Fibroblast of lung (primary cell): Measurements from ENCODE around the gene DNMT3B. TPM values are rescaled to one million over a fixed set of nuclear protein-coding genes. Genes with fewer than 3 reads are reported as not detected.
"Not testable (repeated sequence)": the region's sequence is repeated elsewhere in the genome, so short reads cannot be mapped to it uniquely, and the experiment has no call there.

Experiments
- DNase-seq, 2 donors: peaks; one replicate each; pipeline versions ENCODE4 v3.0.0 to v3.0.0-alpha.2; 2010; ENCODE audit warnings: low read depth in 2 of 2
- H2AFZ ChIP-seq: 2 replicates; pipeline ENCODE4 v1.5.1; 2012; ENCODE audit warnings: low read length, control low read depth, inconsistent platforms
- H3K27ac ChIP-seq: 2 replicates; pipeline ENCODE4 v1.5.1; 2011; ENCODE audit warnings: low read length, control low read depth; ENCODE audit not compliant: insufficient read depth
- H3K27me3 ChIP-seq: 2 replicates; pipeline ENCODE4 v1.5.1; 2011; ENCODE audit warnings: mild to moderate bottlenecking, low read length; ENCODE audit not compliant: control insufficient read depth, insufficient read depth
- H3K36me3 ChIP-seq: 2 replicates; pipeline ENCODE4 v1.5.1; 2011; ENCODE audit warnings: low read length; ENCODE audit not compliant: control insufficient read depth, insufficient read depth
- H3K4me1 ChIP-seq: 2 replicates; pipeline ENCODE4 v1.5.1; 2011; ENCODE audit warnings: low read length; ENCODE audit not compliant: control insufficient read depth, insufficient read depth; ENCODE audit errors: extremely low read depth
- H3K4me2 ChIP-seq: 2 replicates; pipeline ENCODE4 v1.5.1; 2011; ENCODE audit warnings: low read length, control low read depth; ENCODE audit not compliant: insufficient read depth; ENCODE audit errors: extremely low read depth
- H3K4me3 ChIP-seq, 4 experiments: fragments of 200-600 bp in 1 of 4; sonication (generic) in 1 of 4; replicated peaks in 1 of 4; 2 replicates each; pipeline ENCODE4 v1.5.1; 2011 to 2016; ENCODE audit warnings: low read length in 4 of 4, low read depth in 3 of 4, mild to moderate bottlenecking in 3 of 4, control low read depth in 2 of 4, inconsistent platforms in 1 of 4, mixed read lengths in 1 of 4; ENCODE audit not compliant: insufficient read depth in 1 of 4; ENCODE audit errors: control extremely low read depth in 1 of 4
- H3K79me2 ChIP-seq: 2 replicates; pipeline ENCODE4 v1.5.1; 2012; ENCODE audit warnings: mild to moderate bottlenecking, low read length, inconsistent platforms; ENCODE audit not compliant: control insufficient read depth, insufficient read depth
- H3K9ac ChIP-seq: 2 replicates; pipeline ENCODE4 v1.5.1; 2011; ENCODE audit warnings: mild to moderate bottlenecking, low read length, control low read depth; ENCODE audit not compliant: insufficient read depth
- H3K9me3 ChIP-seq: 2 replicates; pipeline ENCODE4 v1.5.1; 2012; ENCODE audit warnings: low read depth, low read length; ENCODE audit not compliant: control insufficient read depth, insufficient read depth
- H4K20me1 ChIP-seq: 2 replicates; pipeline ENCODE4 v1.5.1; 2011; ENCODE audit warnings: low read length; ENCODE audit not compliant: control insufficient read depth, insufficient read depth; ENCODE audit errors: extremely low read depth
- EZH2 ChIP-seq: IDR thresholded peaks from 2 replicates; pipeline ENCODE4 v1.5.1; 2012; ENCODE audit warnings: low read length, control low read depth, mild to moderate bottlenecking; ENCODE audit errors: missing control alignments
- polyA plus RNA-seq, 2 donors: library from polyadenylated mRNA; depleted of rRNA in 1 of 2; stranded (reverse) in 1 of 2; unstranded in 1 of 2; fragments of >200 nt; gene quantifications; 2 replicates each; pipeline ENCODE4 v1.2.1, GENCODE V29; 2011 to 2012; ENCODE audit warnings: missing spikeins in 1 of 2
- total RNA-seq: library from RNA; depleted of rRNA; stranded (reverse); fragments of >200 nt; gene quantifications from 2 replicates; pipeline ENCODE4 v1.2.1, GENCODE V29; 2014
- TF ChIP-seq, protein P1 (sequence below), 2 donors: IDR thresholded peaks in 1 of 2; conservative IDR thresholded peaks in 1 of 2; 1 replicate in 1 of 2; 2 replicates in 1 of 2; pipeline ENCODE4 v1.5.1; 2011 to 2012; ENCODE audit warnings: low read length in 2 of 2, control low read depth in 1 of 2, inconsistent platforms in 1 of 2, low read depth in 1 of 2, mild to moderate bottlenecking in 1 of 2

Gene DNMT3B
- total and polyA plus RNA-seq, 2 donors (not counting 1 experiment from before 2014, with no cell fraction given) = 1.1 to 3.1 TPM

DNA sequence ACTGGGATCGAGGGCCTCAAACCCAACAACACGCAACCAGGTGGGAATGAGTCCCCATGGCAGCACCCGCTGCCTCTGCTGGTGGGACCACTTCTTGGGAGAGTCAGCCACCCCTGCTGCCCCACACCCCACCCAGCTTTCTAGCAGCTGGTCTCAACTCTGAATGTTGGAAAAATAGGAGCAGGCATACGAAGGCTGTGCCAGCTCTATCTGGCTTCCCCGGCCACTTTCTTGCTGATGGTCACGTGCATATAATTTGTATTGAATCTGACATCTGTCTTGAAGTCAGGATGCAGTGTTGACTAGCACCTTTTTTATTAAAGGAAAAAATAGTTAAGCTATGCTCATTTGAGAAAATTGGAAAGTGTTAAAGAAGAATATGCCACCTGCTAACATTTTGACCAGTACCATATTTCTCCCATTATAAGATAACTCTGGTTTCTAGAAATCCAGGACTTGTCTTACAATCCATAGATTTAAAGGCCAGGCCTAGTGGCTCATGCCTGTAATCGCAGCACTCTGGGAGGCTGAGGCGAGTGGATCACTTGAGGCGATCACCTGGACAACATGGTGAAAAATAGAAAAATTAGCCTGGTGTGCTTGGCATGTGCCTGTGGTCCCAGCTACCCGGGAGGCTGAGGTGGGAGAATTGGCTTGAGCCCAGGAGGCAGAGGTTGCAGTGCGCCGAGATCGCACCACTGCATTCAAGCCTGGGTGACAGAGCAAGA, 30.7 kb downstream of the DNMT3B start:
- Histone ChIP-seq H3K4me1 (no peaks in the 10 kb centered on the region), H3K9me3 (no peaks in the 10 kb centered on the region), H3K36me3 (peaks cover 7% of the 10 kb centered on the region), H3K9ac (no peak overlapping the region), H4K20me1 (no peaks in the 10 kb centered on the region), H3K79me2 (no peaks in the 10 kb centered on the region), H2AFZ (no peak overlapping the region), H3K27ac (no peak overlapping the region), H3K4me3 (no peak overlapping the region), H3K4me2 (no peak overlapping the region), H3K27me3 (no peaks in the 10 kb centered on the region)
- TF ChIP-seq, protein P1, sequence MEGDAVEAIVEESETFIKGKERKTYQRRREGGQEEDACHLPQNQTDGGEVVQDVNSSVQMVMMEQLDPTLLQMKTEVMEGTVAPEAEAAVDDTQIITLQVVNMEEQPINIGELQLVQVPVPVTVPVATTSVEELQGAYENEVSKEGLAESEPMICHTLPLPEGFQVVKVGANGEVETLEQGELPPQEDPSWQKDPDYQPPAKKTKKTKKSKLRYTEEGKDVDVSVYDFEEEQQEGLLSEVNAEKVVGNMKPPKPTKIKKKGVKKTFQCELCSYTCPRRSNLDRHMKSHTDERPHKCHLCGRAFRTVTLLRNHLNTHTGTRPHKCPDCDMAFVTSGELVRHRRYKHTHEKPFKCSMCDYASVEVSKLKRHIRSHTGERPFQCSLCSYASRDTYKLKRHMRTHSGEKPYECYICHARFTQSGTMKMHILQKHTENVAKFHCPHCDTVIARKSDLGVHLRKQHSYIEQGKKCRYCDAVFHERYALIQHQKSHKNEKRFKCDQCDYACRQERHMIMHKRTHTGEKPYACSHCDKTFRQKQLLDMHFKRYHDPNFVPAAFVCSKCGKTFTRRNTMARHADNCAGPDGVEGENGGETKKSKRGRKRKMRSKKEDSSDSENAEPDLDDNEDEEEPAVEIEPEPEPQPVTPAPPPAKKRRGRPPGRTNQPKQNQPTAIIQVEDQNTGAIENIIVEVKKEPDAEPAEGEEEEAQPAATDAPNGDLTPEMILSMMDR (conservative IDR thresholded peaks at IDR 0.05 in 1 of 2, IDR thresholded peaks at IDR 0.05 in 1 of 2; ENCODE audit: low read depth in 1 of 2, low read length in 2 of 2) = peak in 1 of 2 donors; percentile 8
- TF ChIP-seq EZH2 = no peak
- DNase-seq = no peak

DNA sequence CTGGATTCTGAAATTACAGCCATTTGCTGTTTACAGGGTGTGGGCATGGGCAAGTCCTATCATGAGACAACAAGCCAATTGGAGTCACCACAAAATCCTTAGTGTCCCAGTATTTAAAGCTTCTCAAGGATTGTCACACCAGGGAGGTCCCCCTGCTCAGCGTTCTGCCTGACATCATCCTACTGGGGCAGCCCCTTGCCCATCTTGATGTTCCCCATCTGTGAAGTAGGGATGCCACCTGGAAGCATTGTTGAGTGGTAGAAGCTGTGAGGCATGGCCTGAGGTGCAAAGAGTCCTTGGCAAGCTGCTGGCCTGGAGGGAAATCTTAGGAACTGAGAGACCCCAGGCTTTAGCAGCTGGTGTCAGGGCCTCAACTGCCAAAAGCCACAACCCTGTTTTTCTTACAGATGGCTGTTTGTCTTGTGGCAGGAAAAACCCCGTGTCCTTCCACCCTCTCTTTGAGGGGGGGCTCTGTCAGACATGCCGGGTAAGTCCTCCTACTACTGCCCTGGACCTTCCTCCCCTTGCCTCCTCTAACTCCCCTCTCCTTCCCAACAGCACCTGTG, 34.3 kb downstream of the DNMT3B start:
- TF ChIP-seq, protein P1 (conservative IDR thresholded peaks at IDR 0.05 in 1 of 2, IDR thresholded peaks at IDR 0.05 in 1 of 2; ENCODE audit: low read depth in 1 of 2, low read length in 2 of 2) = no peak
- no peak for TF ChIP-seq EZH2
- Histone ChIP-seq H3K9ac (no peak overlapping the region), H3K4me3 (no peak overlapping the region)

DNA sequence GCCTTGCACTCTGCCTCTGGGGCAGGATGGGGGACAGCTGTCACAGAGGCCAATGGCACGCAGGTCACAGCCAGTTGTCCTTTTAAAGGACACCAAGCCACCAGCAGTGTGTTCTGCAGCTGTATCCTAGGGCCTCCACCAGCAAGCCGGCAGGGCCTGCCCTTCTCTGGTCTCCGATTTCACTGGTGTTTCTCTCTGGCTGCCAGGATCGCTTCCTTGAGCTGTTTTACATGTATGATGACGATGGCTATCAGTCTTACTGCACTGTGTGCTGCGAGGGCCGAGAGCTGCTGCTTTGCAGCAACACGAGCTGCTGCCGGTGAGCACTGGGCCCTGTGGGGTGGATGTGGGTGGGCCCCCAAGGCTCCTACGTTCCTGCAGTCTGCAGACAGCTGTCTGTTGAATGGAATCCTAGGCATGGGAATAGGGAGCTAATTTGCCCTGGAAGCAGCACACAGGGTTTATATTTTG, 34.8 kb downstream of the DNMT3B start:
- Histone ChIP-seq H2AFZ (no peak overlapping the region), H3K9ac (no peak overlapping the region), H3K4me1 (no peaks in the 10 kb centered on the region), H3K79me2 (no peaks in the 10 kb centered on the region), H3K27ac (no peak overlapping the region), H3K9me3 (no peaks in the 10 kb centered on the region), H4K20me1 (no peaks in the 10 kb centered on the region), H3K4me2 (no peak overlapping the region), H3K36me3 (peaks cover 2% of the 10 kb centered on the region), H3K27me3 (no peaks in the 10 kb centered on the region), H3K4me3 (no peak overlapping the region)
- TF ChIP-seq, protein P1 (conservative IDR thresholded peaks at IDR 0.05 in 1 of 2, IDR thresholded peaks at IDR 0.05 in 1 of 2; ENCODE audit: low read depth in 1 of 2, low read length in 2 of 2) = no peak
- TF ChIP-seq EZH2 = no peak
- peak in 1 of 2 donors; percentile 14 for DNase-seq

More for the DNA sequence above, 34.3 kb downstream of the DNMT3B start:
- DNase-seq = no peak
- H3K4me2 ChIP-seq = no peak overlapping the region
- H3K79me2 ChIP-seq = no peaks in the 10 kb centered on the region
- H2AFZ ChIP-seq = no peak overlapping the region
- no peaks in the 10 kb centered on the region for H3K27me3 ChIP-seq
- no peak overlapping the region for H3K27ac ChIP-seq
- H3K9me3 ChIP-seq = no peaks in the 10 kb centered on the region
- peaks cover 5% of the 10 kb centered on the region for H3K36me3 ChIP-seq
- no peaks in the 10 kb centered on the region for H4K20me1 ChIP-seq
- no peaks in the 10 kb centered on the region for H3K4me1 ChIP-seq

DNA sequence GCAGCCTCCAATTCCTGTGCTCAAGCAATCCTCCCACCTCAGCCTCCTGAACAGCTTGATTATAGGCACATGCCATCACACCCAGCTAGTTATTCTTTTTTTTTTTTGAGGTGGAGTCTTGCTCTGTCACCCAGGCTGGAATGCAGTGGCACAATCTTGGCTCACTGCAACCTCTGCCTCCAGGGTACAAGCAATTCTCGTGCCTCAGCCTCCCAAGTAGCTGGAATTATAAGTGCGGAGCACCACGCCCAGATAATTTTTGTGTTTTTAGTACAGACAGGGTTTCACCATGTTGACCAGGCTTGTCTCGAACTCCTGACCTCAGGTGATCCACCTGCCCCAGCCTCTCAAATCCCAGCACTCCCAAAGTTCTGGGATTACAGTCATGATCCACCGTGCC, 35.4 kb downstream of the DNMT3B start:
- H3K27me3 ChIP-seq, H3K4me2 ChIP-seq, H4K20me1 ChIP-seq, H3K9me3 ChIP-seq, H2AFZ ChIP-seq, H3K4me1 ChIP-seq, H3K79me2 ChIP-seq, H3K4me3 ChIP-seq, DNase-seq, H3K27ac ChIP-seq, H3K36me3 ChIP-seq, H3K9ac ChIP-seq: not testable (repeated sequence)
